SK-N-SH (cell line): Measurements from ENCODE around the gene TMEM87B. TPM values are rescaled to one million over a fixed set of nuclear protein-coding genes. Genes with fewer than 3 reads are reported as not detected.
A peak's percentile ranks its signal among the peaks of the same experiment; 100 is the strongest.

ENCODE experiments used
- CTCF ChIA-PET: fragments of 300-600, 350-600 bp; formaldehyde crosslinking; extraction: SDS; loops from one replicate; lab custom pipeline; 2021; lab: Yijun Ruan, JAX
- POLR2A ChIA-PET: fragments of 350-600 bp; sonication (Branson Sonifier 250); formaldehyde crosslinking; extraction: SDS; loops from one replicate; lab custom pipeline; 2020; ENCODE audit warnings: antibody characterized with exemption, inconsistent platforms; lab: Yijun Ruan, JAX
- DNase-seq: peaks from one replicate; pipeline ENCODE4 v3.0.0; 2012
- H2AFZ ChIP-seq: fragments of 200-600 bp; sonication (generic); 2 replicates; pipeline ENCODE4 v1.8.1; 2016; ENCODE audit warnings: antibody characterized with exemption, mild to moderate bottlenecking, low read depth
- H3F3A ChIP-seq: fragments of 200-600 bp; sonication (generic); replicated peaks from 2 replicates; pipeline ENCODE3; 2016; ENCODE audit warnings: antibody characterized with exemption, mild to moderate bottlenecking; ENCODE audit not compliant: insufficient read depth
- H3K27ac ChIP-seq, 2 experiments: fragments of 200-500 bp in 1 of 2; fragments of 200-600 bp in 1 of 2; sonication (Bioruptor generic) in 1 of 2; sonication (generic), shearing (Covaris generic) in 1 of 2; 2 replicates each; pipeline versions ENCODE4 v1.5.1 to v1.6.1; 2014 to 2016; ENCODE audit warnings: low read depth in 2 of 2, inconsistent platforms in 1 of 2, low read length in 1 of 2, mild to moderate bottlenecking in 1 of 2, mixed read lengths in 1 of 2
- H3K27me3 ChIP-seq: fragments of 200-600 bp; sonication (generic), shearing (Covaris generic); 2 replicates; pipeline ENCODE4 v1.6.1; 2016; ENCODE audit warnings: mixed run types; ENCODE audit not compliant: insufficient read depth
- H3K36me3 ChIP-seq, 2 experiments: fragments of 200-500 bp in 1 of 2; fragments of 200-600 bp in 1 of 2; sonication (Bioruptor generic) in 1 of 2; sonication (generic) in 1 of 2; replicated peaks in 1 of 2; 2 replicates each; pipeline versions ENCODE3 to v1.5.1; 2014 to 2016; ENCODE audit warnings: low read length in 1 of 2, mild to moderate bottlenecking in 1 of 2; ENCODE audit not compliant: insufficient read depth in 2 of 2, control insufficient read depth in 1 of 2
- H3K4me1 ChIP-seq, 2 experiments: fragments of 200-500 bp in 1 of 2; fragments of 200-600 bp in 1 of 2; sonication (Bioruptor generic) in 1 of 2; sonication (generic), shearing (Covaris generic) in 1 of 2; 2 replicates each; pipeline versions ENCODE4 v1.5.1 to v1.6.1; 2014 to 2016; ENCODE audit warnings: low read depth in 1 of 2, low read length in 1 of 2, mixed run types in 1 of 2; ENCODE audit not compliant: insufficient read depth in 2 of 2, control insufficient read depth in 1 of 2
- H3K4me2 ChIP-seq: fragments of 200-600 bp; sonication (generic), shearing (Covaris generic); 2 replicates; pipeline ENCODE4 v1.6.1; 2017; ENCODE audit warnings: mixed run types
- H3K4me3 ChIP-seq, 2 experiments: fragments of 200-500 bp in 1 of 2; fragments of 200-600 bp in 1 of 2; sonication (Bioruptor generic) in 1 of 2; sonication (generic), shearing (Covaris generic) in 1 of 2; 2 replicates each; pipeline versions ENCODE4 v1.5.1 to v1.8.1; 2014 to 2016; ENCODE audit warnings: low read depth in 2 of 2, inconsistent platforms in 1 of 2, low read length in 1 of 2, mild to moderate bottlenecking in 1 of 2, mixed read lengths in 1 of 2, moderate library complexity in 1 of 2
- H3K79me2 ChIP-seq: fragments of 200-600 bp; sonication (generic); 2 replicates; pipeline ENCODE4 v1.8.1; 2017; ENCODE audit warnings: mild to moderate bottlenecking; ENCODE audit not compliant: insufficient read depth
- H3K9ac ChIP-seq: fragments of 200-600 bp; sonication (generic); 2 replicates; pipeline ENCODE4 v1.6.1; 2017; ENCODE audit warnings: mixed run types
- H3K9me2 ChIP-seq: fragments of 200-600 bp; sonication (generic); 2 replicates; pipeline ENCODE4 v1.6.1; 2017; ENCODE audit warnings: mixed run types
- H3K9me3 ChIP-seq: fragments of 200-600 bp; sonication (generic); 2 replicates; pipeline ENCODE4 v1.6.1; 2017; ENCODE audit warnings: mixed run types, mild to moderate bottlenecking, moderate library complexity
- H4K20me1 ChIP-seq: fragments of 200-600 bp; sonication (generic); 2 replicates; pipeline ENCODE4 v1.6.1; 2017; ENCODE audit warnings: mild to moderate bottlenecking, mixed run types; ENCODE audit not compliant: insufficient read depth
- ELF1 ChIP-seq: IDR thresholded peaks from 2 replicates; pipeline ENCODE4 v1.4.0; 2012
- EZH2phosphoT487 ChIP-seq: fragments of 200-600 bp; sonication (generic); IDR thresholded peaks from 2 replicates; pipeline ENCODE4 v1.6.1; 2017; ENCODE audit warnings: low read depth, mixed run types, mild to moderate bottlenecking, antibody characterized with exemption, moderate library complexity, borderline replicate concordance
- FOSL2 ChIP-seq: IDR thresholded peaks from 2 replicates; pipeline ENCODE4 v1.4.0; 2012; ENCODE audit warnings: low read depth, mild to moderate bottlenecking, moderate library complexity, borderline replicate concordance
- FOXJ3 ChIP-seq: sonication (generic); formaldehyde crosslinking; IDR thresholded peaks from 2 replicates; pipeline ENCODE4 v1.5.1; 2020; ENCODE audit warnings: mild to moderate bottlenecking, missing genetic modification reagents
- FOXM1 ChIP-seq: IDR thresholded peaks from 2 replicates; pipeline ENCODE4 v1.4.0; 2012; ENCODE audit warnings: low read depth, mild to moderate bottlenecking
- GABPA ChIP-seq: IDR thresholded peaks from 2 replicates; pipeline ENCODE4 v1.4.0; 2012; ENCODE audit warnings: low read depth, mild to moderate bottlenecking
- GATA2 ChIP-seq: sonication (generic); formaldehyde crosslinking; IDR thresholded peaks from 2 replicates; pipeline ENCODE4 v1.5.0; 2020; ENCODE audit warnings: mild to moderate bottlenecking, missing genetic modification reagents
- MEF2A ChIP-seq: IDR thresholded peaks from 2 replicates; pipeline ENCODE4 v1.4.0; 2012; ENCODE audit warnings: low read depth, borderline replicate concordance
- RFX5 ChIP-seq: IDR thresholded peaks from 2 replicates; pipeline ENCODE4 v1.6.1; 2012; ENCODE audit warnings: mild to moderate bottlenecking, improper control_type of control experiment, low read length
- RXRA ChIP-seq: IDR thresholded peaks from 2 replicates; pipeline ENCODE4 v1.4.0; 2012; ENCODE audit warnings: low read depth, mild to moderate bottlenecking, borderline replicate concordance
- TAF1 ChIP-seq: IDR thresholded peaks from 2 replicates; pipeline ENCODE4 v1.6.1; 2012; ENCODE audit warnings: low read depth, mild to moderate bottlenecking, low read length, moderate library complexity, borderline replicate concordance
- YY1 ChIP-seq: IDR thresholded peaks from 2 replicates; pipeline ENCODE4 v1.4.0; 2012; ENCODE audit warnings: low read depth, mild to moderate bottlenecking
- WGBS: methylation state at CpG from one replicate; pipeline ENCODE4 v1.1.6; 2017; ENCODE audit warnings: low lambda C conversion rate; 5-methylcytosine and 5-hydroxymethylcytosine counted together
- polyA plus RNA-seq, 3 experiments: library from polyadenylated mRNA; depleted of rRNA; stranded (reverse); fragments of >200 nt; gene quantifications; 2 replicates each; pipeline ENCODE4 v1.2.3, GENCODE V29; 2012
- TF ChIP-seq, protein P1 (sequence below): IDR thresholded peaks from 2 replicates; pipeline ENCODE4 v1.6.1; 2012; ENCODE audit warnings: mild to moderate bottlenecking, low read depth, low read length, moderate library complexity
- TF ChIP-seq, protein P2 (sequence below): IDR thresholded peaks from 2 replicates; pipeline ENCODE4 v1.4.0; 2012; ENCODE audit warnings: low read depth, borderline replicate concordance
- TF ChIP-seq, protein P3 (sequence below): IDR thresholded peaks from 2 replicates; pipeline ENCODE4; 2012
- TF ChIP-seq, protein P4 (sequence below): IDR thresholded peaks from 2 replicates; pipeline ENCODE4 v1.4.0; 2012; ENCODE audit warnings: low read depth
- TF ChIP-seq, protein P5 (sequence below): fragments of 200-600 bp; sonication (generic); IDR thresholded peaks from 2 replicates; pipeline ENCODE4 v1.6.1; 2017; ENCODE audit warnings: antibody characterized with exemption, mild to moderate bottlenecking, moderate library complexity

TMEM87B gene
- polyA plus RNA-seq, 1 of the 3 experiments (the other 2 are of a cell fraction), result 7.9 TPM

DNA sequence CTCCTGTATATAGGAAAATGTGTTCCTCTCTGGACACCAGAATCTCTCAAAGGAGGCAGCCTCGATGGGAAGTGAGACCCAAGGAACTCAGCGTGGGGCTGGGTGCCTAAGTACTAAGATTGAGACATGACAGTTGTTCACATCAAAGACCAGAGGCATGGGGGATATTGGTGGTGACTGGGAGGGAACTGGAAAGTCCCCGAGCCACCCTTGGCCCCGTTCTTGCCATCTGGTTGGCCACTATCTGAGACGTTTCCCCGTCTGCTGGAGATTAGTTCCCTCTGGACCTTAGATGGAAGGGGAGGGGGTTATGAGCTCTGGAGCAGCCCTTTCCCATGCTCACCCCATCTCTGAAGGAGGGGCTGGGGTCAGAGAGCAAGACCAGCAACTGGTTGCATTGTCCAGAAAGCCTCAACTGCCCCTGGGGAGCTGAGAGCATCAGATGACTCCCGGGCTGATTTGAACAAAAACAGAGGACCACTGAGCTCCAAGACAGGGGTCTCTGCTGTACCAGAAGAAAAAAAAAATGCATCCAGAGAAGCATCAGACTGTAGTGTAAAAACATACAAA, 94.9 kb downstream of the TMEM87B start:
- peak overlapping the region; percentile 56; the same call in 1 of the 2 replicates for H2AFZ ChIP-seq
- DNase-seq, result no peak

DNA sequence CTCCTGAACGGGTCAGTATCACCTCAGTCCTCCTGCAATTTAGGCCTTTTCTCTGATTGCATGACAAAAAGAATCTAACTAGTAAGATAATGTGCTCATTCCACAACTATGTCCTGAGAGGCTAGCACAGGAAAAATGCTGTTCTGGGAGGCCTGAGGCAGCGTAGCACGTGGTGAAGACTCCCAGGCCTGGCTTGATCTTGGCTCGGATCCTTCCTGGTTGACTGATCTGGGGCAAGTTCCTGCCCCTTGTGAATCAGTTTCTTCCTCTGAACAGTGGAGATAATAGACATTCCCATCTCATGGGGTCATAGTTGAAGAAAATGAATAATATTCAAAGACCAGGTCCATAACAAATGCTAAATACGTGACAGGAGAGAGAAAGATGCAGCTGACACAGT, 95.4 kb downstream of the TMEM87B start:
- 41% methylated on average over 5 of the region's 5 CpGs for WGBS
- H3K9me3 ChIP-seq, result no peaks in the 10 kb centered on the region
- no peak overlapping the region for H3K4me3 ChIP-seq
- H3K9me2 ChIP-seq, result no peaks in the 10 kb centered on the region
- peak overlapping the region; percentile 56; the same call in 1 of the 2 replicates for H2AFZ ChIP-seq
- no peaks in the 10 kb centered on the region for H3K27me3 ChIP-seq
- H3K4me1 ChIP-seq, result peaks cover 6% of the 10 kb centered on the region in 2 experiments; a peak in 2 of 4 replicates
- H3K9ac ChIP-seq, result peak overlapping the region; percentile 11
- no peaks in the 10 kb centered on the region for H4K20me1 ChIP-seq
- H3F3A ChIP-seq, result peaks cover 3% of the 10 kb centered on the region
- ChIA-PET CTCF (no interaction called here), POLR2A (no interaction called here)
- DNase-seq, result no peak
- peak overlapping the region; percentile 12; the same call in 1 of the 2 replicates for H3K4me2 ChIP-seq
- H3K79me2 ChIP-seq, result no peaks in the 10 kb centered on the region
- H3K36me3 ChIP-seq, result no peaks in the 10 kb centered on the region
- peak overlapping the region in 1 of 2 experiments; percentile 73; a peak in 3 of 4 replicates for H3K27ac ChIP-seq
- TF ChIP-seq FOXM1 (no peak), EZH2phosphoT487 (no peak), ELF1 (0 out of 2 replicates have a peak, but pooled peaks have one; percentile 36), RFX5 (no peak), YY1 (no peak), MEF2A (no peak), GABPA (no peak)
- TF ChIP-seq, protein P1, sequence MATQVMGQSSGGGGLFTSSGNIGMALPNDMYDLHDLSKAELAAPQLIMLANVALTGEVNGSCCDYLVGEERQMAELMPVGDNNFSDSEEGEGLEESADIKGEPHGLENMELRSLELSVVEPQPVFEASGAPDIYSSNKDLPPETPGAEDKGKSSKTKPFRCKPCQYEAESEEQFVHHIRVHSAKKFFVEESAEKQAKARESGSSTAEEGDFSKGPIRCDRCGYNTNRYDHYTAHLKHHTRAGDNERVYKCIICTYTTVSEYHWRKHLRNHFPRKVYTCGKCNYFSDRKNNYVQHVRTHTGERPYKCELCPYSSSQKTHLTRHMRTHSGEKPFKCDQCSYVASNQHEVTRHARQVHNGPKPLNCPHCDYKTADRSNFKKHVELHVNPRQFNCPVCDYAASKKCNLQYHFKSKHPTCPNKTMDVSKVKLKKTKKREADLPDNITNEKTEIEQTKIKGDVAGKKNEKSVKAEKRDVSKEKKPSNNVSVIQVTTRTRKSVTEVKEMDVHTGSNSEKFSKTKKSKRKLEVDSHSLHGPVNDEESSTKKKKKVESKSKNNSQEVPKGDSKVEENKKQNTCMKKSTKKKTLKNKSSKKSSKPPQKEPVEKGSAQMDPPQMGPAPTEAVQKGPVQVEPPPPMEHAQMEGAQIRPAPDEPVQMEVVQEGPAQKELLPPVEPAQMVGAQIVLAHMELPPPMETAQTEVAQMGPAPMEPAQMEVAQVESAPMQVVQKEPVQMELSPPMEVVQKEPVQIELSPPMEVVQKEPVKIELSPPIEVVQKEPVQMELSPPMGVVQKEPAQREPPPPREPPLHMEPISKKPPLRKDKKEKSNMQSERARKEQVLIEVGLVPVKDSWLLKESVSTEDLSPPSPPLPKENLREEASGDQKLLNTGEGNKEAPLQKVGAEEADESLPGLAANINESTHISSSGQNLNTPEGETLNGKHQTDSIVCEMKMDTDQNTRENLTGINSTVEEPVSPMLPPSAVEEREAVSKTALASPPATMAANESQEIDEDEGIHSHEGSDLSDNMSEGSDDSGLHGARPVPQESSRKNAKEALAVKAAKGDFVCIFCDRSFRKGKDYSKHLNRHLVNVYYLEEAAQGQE, result no peak
- TF ChIP-seq, protein P2, sequence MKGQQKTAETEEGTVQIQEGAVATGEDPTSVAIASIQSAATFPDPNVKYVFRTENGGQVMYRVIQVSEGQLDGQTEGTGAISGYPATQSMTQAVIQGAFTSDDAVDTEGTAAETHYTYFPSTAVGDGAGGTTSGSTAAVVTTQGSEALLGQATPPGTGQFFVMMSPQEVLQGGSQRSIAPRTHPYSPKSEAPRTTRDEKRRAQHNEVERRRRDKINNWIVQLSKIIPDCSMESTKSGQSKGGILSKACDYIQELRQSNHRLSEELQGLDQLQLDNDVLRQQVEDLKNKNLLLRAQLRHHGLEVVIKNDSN, result peak; percentile 58; the same call in 1 of the 2 replicates
- TF ChIP-seq, protein P3, sequence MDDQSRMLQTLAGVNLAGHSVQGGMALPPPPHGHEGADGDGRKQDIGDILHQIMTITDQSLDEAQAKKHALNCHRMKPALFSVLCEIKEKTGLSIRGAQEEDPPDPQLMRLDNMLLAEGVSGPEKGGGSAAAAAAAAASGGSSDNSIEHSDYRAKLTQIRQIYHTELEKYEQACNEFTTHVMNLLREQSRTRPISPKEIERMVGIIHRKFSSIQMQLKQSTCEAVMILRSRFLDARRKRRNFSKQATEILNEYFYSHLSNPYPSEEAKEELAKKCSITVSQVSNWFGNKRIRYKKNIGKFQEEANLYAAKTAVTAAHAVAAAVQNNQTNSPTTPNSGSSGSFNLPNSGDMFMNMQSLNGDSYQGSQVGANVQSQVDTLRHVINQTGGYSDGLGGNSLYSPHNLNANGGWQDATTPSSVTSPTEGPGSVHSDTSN, result peak; percentile 46
- TF ChIP-seq, protein P4, sequence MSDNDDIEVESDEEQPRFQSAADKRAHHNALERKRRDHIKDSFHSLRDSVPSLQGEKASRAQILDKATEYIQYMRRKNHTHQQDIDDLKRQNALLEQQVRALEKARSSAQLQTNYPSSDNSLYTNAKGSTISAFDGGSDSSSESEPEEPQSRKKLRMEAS, result peak; percentile 99
- TF ChIP-seq, protein P5, sequence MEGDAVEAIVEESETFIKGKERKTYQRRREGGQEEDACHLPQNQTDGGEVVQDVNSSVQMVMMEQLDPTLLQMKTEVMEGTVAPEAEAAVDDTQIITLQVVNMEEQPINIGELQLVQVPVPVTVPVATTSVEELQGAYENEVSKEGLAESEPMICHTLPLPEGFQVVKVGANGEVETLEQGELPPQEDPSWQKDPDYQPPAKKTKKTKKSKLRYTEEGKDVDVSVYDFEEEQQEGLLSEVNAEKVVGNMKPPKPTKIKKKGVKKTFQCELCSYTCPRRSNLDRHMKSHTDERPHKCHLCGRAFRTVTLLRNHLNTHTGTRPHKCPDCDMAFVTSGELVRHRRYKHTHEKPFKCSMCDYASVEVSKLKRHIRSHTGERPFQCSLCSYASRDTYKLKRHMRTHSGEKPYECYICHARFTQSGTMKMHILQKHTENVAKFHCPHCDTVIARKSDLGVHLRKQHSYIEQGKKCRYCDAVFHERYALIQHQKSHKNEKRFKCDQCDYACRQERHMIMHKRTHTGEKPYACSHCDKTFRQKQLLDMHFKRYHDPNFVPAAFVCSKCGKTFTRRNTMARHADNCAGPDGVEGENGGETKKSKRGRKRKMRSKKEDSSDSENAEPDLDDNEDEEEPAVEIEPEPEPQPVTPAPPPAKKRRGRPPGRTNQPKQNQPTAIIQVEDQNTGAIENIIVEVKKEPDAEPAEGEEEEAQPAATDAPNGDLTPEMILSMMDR, result no peak

More for the DNA sequence above, 94.9 kb downstream of the TMEM87B start:
- H3K9me2 ChIP-seq, result no peaks in the 10 kb centered on the region
- H3F3A ChIP-seq, result peaks cover 3% of the 10 kb centered on the region
- ChIA-PET POLR2A (no interaction called here), CTCF (no interaction called here)
- no peaks in the 10 kb centered on the region for H3K79me2 ChIP-seq
- WGBS, result 86% methylated on average over 5 of the region's 7 CpGs
- no peak overlapping the region for H3K4me3 ChIP-seq
- no peaks in the 10 kb centered on the region for H4K20me1 ChIP-seq
- H3K27me3 ChIP-seq, result no peaks in the 10 kb centered on the region
- H3K9me3 ChIP-seq, result no peaks in the 10 kb centered on the region
- no peaks in the 10 kb centered on the region for H3K36me3 ChIP-seq
- H3K4me2 ChIP-seq, result peak overlapping the region; percentile 12; the same call in 1 of the 2 replicates
- H3K4me1 ChIP-seq, result peaks cover 6% of the 10 kb centered on the region in 2 experiments; a peak in 2 of 4 replicates
- TF ChIP-seq TAF1, result no peak
- no peak for TF ChIP-seq RXRA
- no peak for TF ChIP-seq FOXM1
- TF ChIP-seq FOXJ3, result no peak
- TF ChIP-seq FOSL2, result no peak
- TF ChIP-seq, protein P5, result no peak
- TF ChIP-seq GATA2 (CRISPR knock-in tag), result no peak
- peak overlapping the region in 1 of 2 experiments; percentile 73; a peak in 3 of 4 replicates for H3K27ac ChIP-seq
- peak overlapping the region; percentile 11; the same call in 1 of the 2 replicates for H3K9ac ChIP-seq
